VCaP (cell line): ENCODE measurements around the gene TUSC1.
"Not testable (repeated sequence)": the region's sequence is repeated elsewhere in the genome, so short reads cannot be mapped to it uniquely, and the experiment has no call there.

Source experiments
- H3K27ac ChIP-seq: fragments of 450-650 bp; 2 replicates; pipeline ENCODE4 v1.5.1; 2017
- CTCF ChIP-seq: fragments of 450-650 bp; conservative IDR thresholded peaks from 2 replicates; pipeline ENCODE4 v1.5.1; 2017; ENCODE audit warnings: mild to moderate bottlenecking, moderate library complexity

Gene TUSC1

GRCh38 chr9:25702536-25702935 lies 24.3 kb upstream of the TUSC1 start:
- H3K27ac ChIP-seq, result no peak overlapping the region
- no peak for TF ChIP-seq CTCF

- H3K27ac ChIP-seq, result not testable (repeated sequence)
Measured at GRCh38 chr9:25700899-25701298, 22.7 kb upstream of the TUSC1 start.

GRCh38 chr9:25700430-25700829 lies 22.2 kb upstream of the TUSC1 start:
- no peak overlapping the region for H3K27ac ChIP-seq
- no peak for TF ChIP-seq CTCF

GRCh38 chr9:25691786-25692185 lies 13.5 kb upstream of the TUSC1 start:
- no peak for TF ChIP-seq CTCF
- no peak overlapping the region for H3K27ac ChIP-seq

GRCh38 chr9:25684321-25684720 lies 6.1 kb upstream of the TUSC1 start:
- peak overlapping the region; percentile 8; the same call in 1 of the 2 replicates for H3K27ac ChIP-seq
- no peak for TF ChIP-seq CTCF

GRCh38 chr9:25681266-25681665 lies 3.0 kb upstream of the TUSC1 start:
- no peak overlapping the region for H3K27ac ChIP-seq
- TF ChIP-seq CTCF, result no peak

- TF ChIP-seq CTCF, result no peak
- H3K27ac ChIP-seq, result peak overlapping the region; percentile 100
Measured at GRCh38 chr9:25678846-25679360, 659 bp upstream of the TUSC1 start.

GRCh38 chr9:25677301-25678146 lies 720 bp downstream of the TUSC1 start:
- no peak for TF ChIP-seq CTCF
- H3K27ac ChIP-seq, result peak overlapping the region; percentile 100

GRCh38 chr9:25675858-25676257 lies 2.4 kb downstream of the TUSC1 start:
- H3K27ac ChIP-seq, result peak overlapping the region; percentile 100
